ENCODE measurements around the gene CCT8.

Gene CCT8

DNA sequence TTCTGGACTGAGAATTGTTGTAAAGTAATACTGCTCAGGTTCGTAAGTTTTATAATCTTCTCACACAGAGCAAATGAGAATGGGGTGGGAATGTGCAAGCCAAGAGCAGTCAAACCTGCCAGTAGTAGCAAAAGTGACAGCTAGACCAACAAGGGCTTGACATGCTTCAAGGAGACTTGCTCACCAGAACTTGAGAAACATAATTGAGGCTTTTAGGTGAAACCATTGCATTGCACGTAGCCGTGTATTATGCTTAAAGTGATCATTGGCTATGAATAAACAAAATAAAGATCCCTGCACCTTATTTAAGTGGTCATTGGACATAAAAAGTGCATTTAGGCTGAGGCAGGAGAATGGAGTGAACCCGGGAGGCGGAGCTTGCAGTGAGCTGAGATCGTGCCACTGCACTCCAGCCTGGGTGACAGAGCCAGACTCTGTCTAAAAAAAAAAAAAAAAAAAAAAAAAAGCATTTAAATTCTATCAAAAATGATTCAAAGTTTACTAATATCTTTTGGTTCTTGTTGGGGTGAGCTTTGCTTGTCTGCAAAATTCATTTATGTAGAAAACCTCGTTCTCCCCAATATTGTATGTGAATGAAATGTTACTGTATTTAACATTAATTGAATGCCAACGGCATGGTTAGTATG, 11.8 kb upstream of the CCT8 start:
- POLR2A ChIA-PET (ENCODE audit: low non-redundant PET), result no interaction called here
- CTCF ChIA-PET, result no interaction called here
- TF ChIP-seq, protein P1, sequence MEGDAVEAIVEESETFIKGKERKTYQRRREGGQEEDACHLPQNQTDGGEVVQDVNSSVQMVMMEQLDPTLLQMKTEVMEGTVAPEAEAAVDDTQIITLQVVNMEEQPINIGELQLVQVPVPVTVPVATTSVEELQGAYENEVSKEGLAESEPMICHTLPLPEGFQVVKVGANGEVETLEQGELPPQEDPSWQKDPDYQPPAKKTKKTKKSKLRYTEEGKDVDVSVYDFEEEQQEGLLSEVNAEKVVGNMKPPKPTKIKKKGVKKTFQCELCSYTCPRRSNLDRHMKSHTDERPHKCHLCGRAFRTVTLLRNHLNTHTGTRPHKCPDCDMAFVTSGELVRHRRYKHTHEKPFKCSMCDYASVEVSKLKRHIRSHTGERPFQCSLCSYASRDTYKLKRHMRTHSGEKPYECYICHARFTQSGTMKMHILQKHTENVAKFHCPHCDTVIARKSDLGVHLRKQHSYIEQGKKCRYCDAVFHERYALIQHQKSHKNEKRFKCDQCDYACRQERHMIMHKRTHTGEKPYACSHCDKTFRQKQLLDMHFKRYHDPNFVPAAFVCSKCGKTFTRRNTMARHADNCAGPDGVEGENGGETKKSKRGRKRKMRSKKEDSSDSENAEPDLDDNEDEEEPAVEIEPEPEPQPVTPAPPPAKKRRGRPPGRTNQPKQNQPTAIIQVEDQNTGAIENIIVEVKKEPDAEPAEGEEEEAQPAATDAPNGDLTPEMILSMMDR (conservative IDR thresholded peaks at IDR 0.05; ENCODE audit: low read depth), result no peak
- no peak for DNase-seq (ENCODE audit: low spot score)
- H3K27ac ChIP-seq, result no peak overlapping the region

DNA sequence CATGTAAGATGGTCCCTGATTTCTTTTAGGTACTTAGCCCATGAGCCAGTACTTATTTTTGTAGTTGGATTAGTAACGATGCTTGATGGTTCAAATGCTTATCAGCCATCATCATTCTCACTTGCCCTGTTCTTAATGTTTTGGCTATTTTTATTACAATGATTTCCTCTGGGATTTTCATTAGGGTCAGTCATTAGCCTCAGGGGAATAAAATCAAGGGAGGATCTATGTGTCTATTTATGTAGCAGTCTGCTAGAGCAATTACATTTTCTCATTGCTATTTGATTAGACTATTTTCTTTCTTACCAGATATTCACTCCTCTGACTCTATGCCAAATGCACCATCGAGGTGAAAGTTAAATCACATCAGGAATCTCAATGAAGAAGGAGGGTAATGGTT, 10.9 kb upstream of the CCT8 start:
- CTCF ChIA-PET, result no interaction called here
- H3K27ac ChIP-seq, result no peak overlapping the region
- POLR2A ChIA-PET (ENCODE audit: low non-redundant PET), result no interaction called here
- no peak for DNase-seq (ENCODE audit: low spot score)
- TF ChIP-seq, protein P1 (conservative IDR thresholded peaks at IDR 0.05; ENCODE audit: low read depth), result no peak

DNA sequence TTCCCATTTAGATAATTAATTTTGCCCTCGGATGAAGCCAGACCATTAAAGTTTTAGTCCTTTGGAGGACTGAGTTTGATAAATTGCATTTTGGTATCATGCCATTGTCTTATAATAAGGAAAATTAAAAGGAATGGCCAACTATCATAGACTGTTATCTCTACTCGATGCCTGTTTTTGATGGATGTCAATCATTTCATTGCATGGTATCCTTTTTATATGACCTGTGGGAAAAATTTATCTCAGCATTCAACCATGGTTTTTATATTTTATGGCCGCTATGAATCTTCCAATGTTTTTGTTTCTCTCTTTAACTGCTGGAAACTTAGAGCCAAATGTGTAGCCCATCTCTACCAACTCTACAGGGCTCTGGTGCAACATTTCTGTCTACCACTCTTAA, 9.9 kb upstream of the CCT8 start:
- ChIA-PET CTCF (interaction anchor here (0.6 kb wide), 1 partner anchor 88 kb away, joined by 3 read pairs; no protein-coding TSS in a partner anchor), POLR2A (ENCODE audit: low non-redundant PET) (no interaction called here)
- DNase-seq (ENCODE audit: low spot score), result no peak
- no peak overlapping the region for H3K27ac ChIP-seq
- TF ChIP-seq, protein P1 (conservative IDR thresholded peaks at IDR 0.05; ENCODE audit: low read depth), result no peak

DNA sequence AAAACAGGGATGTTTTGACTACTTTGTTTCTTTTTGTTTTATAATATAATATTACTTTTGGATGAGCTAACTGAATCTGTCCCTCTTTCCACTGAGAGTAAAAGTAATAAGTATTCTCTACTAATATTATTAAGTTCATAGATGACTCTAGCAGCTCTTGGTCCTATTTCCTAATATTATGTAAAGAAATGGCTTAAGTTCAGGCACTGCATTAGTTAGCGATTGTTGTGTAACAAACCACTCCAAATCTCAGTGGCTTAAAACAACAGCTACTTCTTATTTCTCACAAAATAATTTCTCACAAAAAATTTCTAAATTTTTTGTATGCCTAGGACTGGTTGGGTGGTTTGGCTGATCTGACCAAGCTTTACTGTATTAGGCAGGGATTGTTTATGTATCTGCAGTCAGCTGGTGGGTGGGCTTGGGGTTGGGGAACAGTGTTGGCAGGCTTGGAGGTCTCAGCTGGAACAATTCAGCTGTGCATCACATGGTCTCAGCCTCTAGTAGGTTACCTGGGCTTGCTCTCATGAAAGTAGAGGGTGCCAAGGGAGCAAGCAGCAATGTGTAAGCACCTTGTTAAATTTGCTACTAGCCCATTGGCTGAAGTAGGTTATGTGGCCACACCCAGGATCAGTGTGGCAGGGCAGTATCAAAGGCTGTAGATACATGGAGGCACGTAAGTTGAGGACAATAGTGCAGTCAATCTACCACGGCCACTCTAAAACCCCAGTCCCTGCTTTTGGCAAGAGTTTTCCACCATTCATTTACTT, 8.8 kb upstream of the CCT8 start:
- TF ChIP-seq, protein P1 (conservative IDR thresholded peaks at IDR 0.05; ENCODE audit: low read depth), result no peak
- DNase-seq (ENCODE audit: low spot score), result no peak
- ChIA-PET POLR2A (ENCODE audit: low non-redundant PET) (no interaction called here), CTCF (no interaction called here)
- H3K27ac ChIP-seq, result no peak overlapping the region

DNA sequence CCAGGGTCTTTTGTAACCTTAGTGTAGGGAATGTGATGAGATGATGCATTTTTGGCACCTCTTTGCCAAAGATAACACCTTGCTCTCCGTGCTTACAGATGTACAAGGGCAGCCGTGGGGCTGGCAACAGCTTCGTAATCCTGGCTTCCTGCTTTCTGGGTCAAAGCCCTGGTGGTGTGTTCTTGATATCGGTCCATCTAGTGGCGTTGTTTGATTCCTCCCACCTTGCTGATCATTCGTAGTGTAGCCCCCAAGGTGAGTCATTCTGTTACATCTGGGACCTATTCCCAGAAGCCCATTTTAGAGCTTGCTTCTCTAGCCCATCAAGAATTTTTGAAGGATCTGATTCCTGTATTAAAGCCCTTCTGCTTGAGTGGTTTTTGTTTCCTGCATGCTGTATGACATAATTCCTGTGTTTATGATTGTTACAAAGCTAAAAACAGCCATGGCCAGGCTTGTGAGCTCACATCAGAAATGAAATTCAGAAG, 7.0 kb upstream of the CCT8 start:
- TF ChIP-seq, protein P1 (conservative IDR thresholded peaks at IDR 0.05; ENCODE audit: low read depth), result no peak
- no peak for DNase-seq (ENCODE audit: low spot score)
- ChIA-PET CTCF (interaction anchor here (0.7 kb wide), 1 partner anchor 106 kb away, joined by 8 read pairs; no protein-coding TSS in a partner anchor), POLR2A (ENCODE audit: low non-redundant PET) (no interaction called here)
- no peak overlapping the region for H3K27ac ChIP-seq

DNA sequence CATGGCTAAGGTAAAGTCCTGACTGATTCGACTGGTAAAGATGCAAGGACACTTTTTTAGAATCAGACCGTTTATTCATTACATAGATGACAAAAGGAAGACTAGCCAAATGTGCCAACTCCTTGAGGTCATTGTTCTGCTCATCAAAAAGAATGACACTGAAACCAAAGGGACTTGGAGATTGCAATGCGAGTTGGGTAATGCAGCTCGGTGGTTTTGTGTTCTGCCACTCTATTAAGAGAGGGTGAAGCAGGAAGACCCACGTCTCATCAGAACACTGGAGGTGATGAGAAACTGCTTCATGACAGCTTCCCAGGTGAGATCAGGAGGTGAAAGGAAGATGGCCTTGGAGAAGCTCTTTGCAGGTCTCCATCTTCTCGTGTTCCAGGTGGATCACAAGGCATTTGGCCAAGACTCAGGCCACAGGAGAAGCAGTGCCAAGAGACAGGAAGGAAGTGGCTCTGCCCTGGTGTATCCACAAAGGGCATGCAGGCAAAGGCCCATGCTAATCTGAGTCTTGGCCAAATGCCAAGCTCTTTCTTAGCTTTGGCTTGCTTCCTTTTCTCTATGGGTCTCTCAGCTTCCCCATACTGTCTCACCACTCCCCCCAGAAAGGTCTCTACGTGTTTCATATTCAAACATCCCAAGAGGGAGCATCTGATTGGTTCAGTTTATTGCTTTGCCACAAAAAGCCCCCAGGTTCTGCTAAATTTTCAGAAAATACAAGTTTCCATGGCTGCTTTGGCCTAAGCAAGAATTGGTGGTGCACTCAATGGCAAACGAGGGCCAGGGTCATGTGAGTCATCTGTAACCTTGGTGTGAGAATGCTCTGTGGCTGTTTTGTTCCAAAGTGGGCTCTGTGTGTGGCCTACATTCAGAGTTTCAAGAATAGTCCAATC, 5.7 kb upstream of the CCT8 start:
- DNase-seq (ENCODE audit: low spot score), result no peak
- no peak overlapping the region for H3K27ac ChIP-seq
- ChIA-PET POLR2A (ENCODE audit: low non-redundant PET) (no interaction called here), CTCF (interaction anchor here (0.5 kb wide), 1 partner anchor 10 kb away, joined by 3 read pairs; no protein-coding TSS in a partner anchor)
- TF ChIP-seq, protein P1 (conservative IDR thresholded peaks at IDR 0.05; ENCODE audit: low read depth), result no peak
